Suprapubic skin (tissue), 4 donors: ENCODE measurements around the gene FCSK. TPM values are rescaled to one million over a fixed set of nuclear protein-coding genes. Genes with fewer than 3 reads are reported as not detected.

Experiments used
- DNase-seq, 2 donors: peaks; one replicate each; pipeline ENCODE4 v3.0.0-alpha.2; 2019; ENCODE audit warnings: low spot score in 2 of 2
- H3K27ac ChIP-seq: fragments of 200-600 bp; sonication (generic); one replicate; pipeline ENCODE4 v1.5.1; 2019
- H3K27me3 ChIP-seq: fragments of 200-600 bp; sonication (generic); one replicate; pipeline ENCODE4 v1.5.1; 2019
- H3K36me3 ChIP-seq: fragments of 200-600 bp; sonication (generic); one replicate; pipeline ENCODE4 v1.5.1; 2019
- H3K4me1 ChIP-seq: fragments of 200-600 bp; sonication (generic); one replicate; pipeline ENCODE4 v1.5.1; 2019
- H3K4me3 ChIP-seq: fragments of 200-600 bp; sonication (generic); one replicate; pipeline ENCODE4 v1.5.1; 2019; ENCODE audit warnings: mild to moderate bottlenecking
- H3K9me3 ChIP-seq: fragments of 200-600 bp; sonication (generic); one replicate; pipeline ENCODE4 v1.5.1; 2019
- CTCF ChIP-seq, 2 donors: fragments of 200-600 bp in 1 of 2; fragments of 450-650 bp in 1 of 2; sonication (generic) in 1 of 2; IDR thresholded peaks; one replicate each; pipeline ENCODE4 v1.5.1; 2016 to 2019; ENCODE audit warnings: antibody characterized with exemption in 2 of 2, mild to moderate bottlenecking in 1 of 2, moderate library complexity in 1 of 2
- EP300 ChIP-seq: sonication (generic); formaldehyde crosslinking; IDR thresholded peaks from one replicate; pipeline ENCODE4 v1.6.1; 2017; ENCODE audit warnings: antibody characterized with exemption
- POLR2A ChIP-seq, 2 donors: fragments of 450-650 bp; IDR thresholded peaks; one replicate each; pipeline ENCODE4 v1.6.1; 2017; ENCODE audit warnings: antibody characterized with exemption in 2 of 2, mild to moderate bottlenecking in 2 of 2, moderate library complexity in 2 of 2
- POLR2AphosphoS5 ChIP-seq, 3 donors: sonication (generic); formaldehyde crosslinking; IDR thresholded peaks; one replicate each; pipeline ENCODE4 v1.6.1; 2017; ENCODE audit warnings: antibody characterized with exemption in 3 of 3
- WGBS: methylation state at CpG from one replicate; pipeline ENCODE4 v1.1.5; 2018; 5-methylcytosine and 5-hydroxymethylcytosine counted together
- total RNA-seq, 4 donors: library from RNA; depleted of rRNA; stranded (reverse); fragments of >200 nt; gene quantifications; one replicate each; pipeline ENCODE4 v1.1.0, GENCODE V29; 2016

The FCSK gene
- total RNA-seq, 4 donors from 2014 or later: 15.7 to 44.7 (median 23.2) TPM

- H3K27ac ChIP-seq: no peak overlapping the region
- no peaks in the 10 kb centered on the region for H3K36me3 ChIP-seq
- peak overlapping the region; percentile 84 for H3K4me3 ChIP-seq
- H3K9me3 ChIP-seq: no peaks in the 10 kb centered on the region
- TF ChIP-seq POLR2A (IDR thresholded peaks at IDR 0.05) (no peak), POLR2AphosphoS5 (IDR thresholded peaks at IDR 0.05) (no peak), EP300 (no peak), CTCF (IDR thresholded peaks at IDR 0.05) (no peak)
- H3K4me1 ChIP-seq: peaks cover 19% of the 10 kb centered on the region
- H3K27me3 ChIP-seq: no peaks in the 10 kb centered on the region
- DNase-seq: no peak
- 96% methylated on average over 11 of the region's 11 CpGs for WGBS
Measured at GRCh38 chr16:70453117-70453891, 1.1 kb upstream of the FCSK start.

GRCh38 chr16:70453892-70454221, 538 bp upstream of the FCSK start:
- Histone ChIP-seq H3K27me3 (no peaks in the 10 kb centered on the region), H3K9me3 (no peaks in the 10 kb centered on the region), H3K4me3 (peak overlapping the region; percentile 84), H3K4me1 (peaks cover 19% of the 10 kb centered on the region), H3K36me3 (no peaks in the 10 kb centered on the region), H3K27ac (no peak overlapping the region)
- no peak for DNase-seq
- TF ChIP-seq EP300 (no peak), POLR2A (IDR thresholded peaks at IDR 0.05) (no peak), POLR2AphosphoS5 (IDR thresholded peaks at IDR 0.05) (no peak), CTCF (IDR thresholded peaks at IDR 0.05) (no peak)
- 0% methylated on average over 8 of the region's 8 CpGs for WGBS

- Histone ChIP-seq H3K9me3 (no peaks in the 10 kb centered on the region), H3K27me3 (no peaks in the 10 kb centered on the region), H3K36me3 (no peaks in the 10 kb centered on the region), H3K4me3 (no peak overlapping the region), H3K27ac (no peak overlapping the region), H3K4me1 (peaks cover 19% of the 10 kb centered on the region)
- no peak for DNase-seq
- TF ChIP-seq POLR2AphosphoS5 (IDR thresholded peaks at IDR 0.05) (no peak), CTCF (IDR thresholded peaks at IDR 0.05) (no peak), POLR2A (IDR thresholded peaks at IDR 0.05) (no peak), EP300 (no peak)
- WGBS: 84% methylated on average over 7 of the region's 7 CpGs
Measured at GRCh38 chr16:70455910-70456309, 1.5 kb downstream of the FCSK start.

- no peak for TF ChIP-seq POLR2AphosphoS5 (IDR thresholded peaks at IDR 0.05)
- no peak for TF ChIP-seq CTCF (IDR thresholded peaks at IDR 0.05)
- no peak for TF ChIP-seq POLR2A (IDR thresholded peaks at IDR 0.05)
- no peak for TF ChIP-seq EP300
- peaks cover 25% of the 10 kb centered on the region for H3K4me1 ChIP-seq
- H3K27me3 ChIP-seq: no peaks in the 10 kb centered on the region
- no peak for DNase-seq
- H3K4me3 ChIP-seq: no peak overlapping the region
- no peaks in the 10 kb centered on the region for H3K36me3 ChIP-seq
- 83% methylated on average over 5 of the region's 5 CpGs for WGBS
- H3K27ac ChIP-seq: no peak overlapping the region
- no peaks in the 10 kb centered on the region for H3K9me3 ChIP-seq
Measured at GRCh38 chr16:70457446-70458166, 3.2 kb downstream of the FCSK start.

GRCh38 chr16:70460737-70461261, 6.4 kb downstream of the FCSK start:
- no peak overlapping the region for H3K27ac ChIP-seq
- no peak for DNase-seq
- H3K36me3 ChIP-seq: peaks cover 22% of the 10 kb centered on the region
- 65% methylated on average over 4 of the region's 8 CpGs for WGBS
- H3K4me3 ChIP-seq: no peak overlapping the region
- no peak for TF ChIP-seq CTCF (IDR thresholded peaks at IDR 0.05)
- H3K4me1 ChIP-seq: peaks cover 10% of the 10 kb centered on the region
- no peaks in the 10 kb centered on the region for H3K27me3 ChIP-seq
- H3K9me3 ChIP-seq: no peaks in the 10 kb centered on the region
